IPS-18a (cell line): ENCODE measurements around the gene DCAF12.
A peak's percentile ranks its signal among the peaks of the same experiment; 100 is the strongest.

Experiments
- H3K27ac ChIP-seq: one replicate; pipeline ENCODE4 v1.5.1; 2013; ENCODE audit warnings: low read length
- H3K27me3 ChIP-seq: one replicate; pipeline ENCODE4 v1.6.1; 2013; ENCODE audit warnings: mild to moderate bottlenecking, low read length; ENCODE audit not compliant: control insufficient read depth, insufficient read depth
- H3K36me3 ChIP-seq: one replicate; pipeline ENCODE4 v1.6.1; 2013; ENCODE audit warnings: low read depth, low read length; ENCODE audit not compliant: control insufficient read depth
- H3K4me1 ChIP-seq: one replicate; pipeline ENCODE4 v1.6.1; 2013; ENCODE audit warnings: low read depth, low read length; ENCODE audit not compliant: control insufficient read depth
- H3K4me3 ChIP-seq: one replicate; pipeline ENCODE4 v1.5.1; 2013; ENCODE audit warnings: low read length
- H3K9ac ChIP-seq: one replicate; pipeline ENCODE4 v1.6.1; 2013; ENCODE audit warnings: mild to moderate bottlenecking, low read length, moderate library complexity
- H3K9me3 ChIP-seq: one replicate; pipeline ENCODE4 v1.6.1; 2013; ENCODE audit warnings: low read depth, low read length; ENCODE audit not compliant: control insufficient read depth

DCAF12 gene

DNA sequence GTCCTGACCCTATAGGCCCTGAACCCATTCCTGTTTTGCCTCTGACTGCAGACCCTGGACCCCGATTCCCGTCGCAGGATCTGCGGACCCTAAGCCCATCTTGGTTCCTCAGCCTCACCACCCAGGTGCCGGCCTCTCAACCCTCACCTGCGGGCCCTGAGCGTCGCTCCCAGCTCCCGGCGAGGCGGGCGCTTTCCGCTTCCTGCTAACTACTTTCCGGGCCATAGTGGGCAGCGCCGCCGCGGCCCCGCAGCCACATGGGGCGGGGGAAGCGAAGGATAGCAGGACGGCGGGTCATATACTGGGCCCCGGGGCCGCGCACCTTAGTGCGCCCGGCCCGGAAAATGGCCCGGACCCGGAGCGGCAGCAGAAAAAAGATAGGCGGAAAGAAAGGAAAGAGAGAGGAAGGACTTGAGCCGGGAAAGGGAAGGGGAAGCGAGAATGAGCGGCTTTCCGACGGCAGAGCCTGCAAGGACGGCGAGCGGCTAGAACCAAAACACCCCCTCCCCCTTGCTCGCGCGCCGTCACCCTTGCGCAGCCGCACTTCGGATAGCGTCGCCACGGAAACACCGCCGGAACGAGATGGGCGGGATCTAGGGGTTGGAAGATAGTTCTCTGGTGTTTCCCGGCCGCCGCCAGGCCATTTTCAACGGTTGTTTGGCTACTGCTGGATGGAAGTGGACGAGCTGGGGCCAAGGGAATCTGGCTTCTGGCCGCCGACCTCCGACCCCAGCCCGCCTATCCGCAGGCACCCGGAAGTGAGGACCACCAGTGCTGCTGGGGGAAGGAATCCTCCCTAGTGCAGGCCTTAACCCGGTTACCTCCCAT is at the start of gene DCAF12:
Gene DCAF12, minus strand, starts transcription at position 492 of the 828 bp plus-strand sequence. Its CDS starts 267 bp downstream, at position 225.
- Histone ChIP-seq H3K27ac (peak within 1 kb of the TSS; percentile 85), H3K4me1 (peaks cover 6% of the 10 kb centered on the region), H3K4me3 (peak within 1 kb of the TSS; percentile 90), H3K9me3 (no peaks in the 10 kb centered on the region), H3K27me3 (no peaks in the 10 kb centered on the region), H3K9ac (peak within 1 kb of the TSS; percentile 82), H3K36me3 (peaks cover 20% of the 10 kb centered on the region)

DNA sequence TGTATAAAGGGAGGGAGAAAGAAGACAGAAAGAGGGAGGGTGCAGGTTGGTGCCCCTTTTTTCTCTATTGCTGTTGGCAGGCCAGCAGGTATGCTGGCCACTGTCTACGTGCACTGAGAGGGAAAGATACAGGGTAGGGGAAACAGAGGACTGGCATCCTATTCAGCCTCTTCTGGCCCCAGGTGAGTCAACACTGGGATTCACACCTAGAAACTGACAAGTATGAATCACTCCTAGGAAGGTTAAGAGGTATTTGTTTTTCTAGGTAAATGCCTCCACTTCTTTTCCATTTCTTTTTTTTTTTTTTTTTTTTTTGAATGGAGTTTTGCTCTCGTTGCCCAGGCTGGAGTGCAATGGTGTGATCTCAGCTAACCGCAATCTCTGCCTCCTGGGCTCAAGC is 49.6 kb upstream of the DCAF12 start:
- H3K36me3 ChIP-seq: no peaks in the 10 kb centered on the region
- no peak overlapping the region for H3K9ac ChIP-seq
- no peak overlapping the region for H3K27ac ChIP-seq
- H3K4me1 ChIP-seq: no peaks in the 10 kb centered on the region
- no peaks in the 10 kb centered on the region for H3K27me3 ChIP-seq
- H3K4me3 ChIP-seq: no peak overlapping the region
- no peaks in the 10 kb centered on the region for H3K9me3 ChIP-seq

DNA sequence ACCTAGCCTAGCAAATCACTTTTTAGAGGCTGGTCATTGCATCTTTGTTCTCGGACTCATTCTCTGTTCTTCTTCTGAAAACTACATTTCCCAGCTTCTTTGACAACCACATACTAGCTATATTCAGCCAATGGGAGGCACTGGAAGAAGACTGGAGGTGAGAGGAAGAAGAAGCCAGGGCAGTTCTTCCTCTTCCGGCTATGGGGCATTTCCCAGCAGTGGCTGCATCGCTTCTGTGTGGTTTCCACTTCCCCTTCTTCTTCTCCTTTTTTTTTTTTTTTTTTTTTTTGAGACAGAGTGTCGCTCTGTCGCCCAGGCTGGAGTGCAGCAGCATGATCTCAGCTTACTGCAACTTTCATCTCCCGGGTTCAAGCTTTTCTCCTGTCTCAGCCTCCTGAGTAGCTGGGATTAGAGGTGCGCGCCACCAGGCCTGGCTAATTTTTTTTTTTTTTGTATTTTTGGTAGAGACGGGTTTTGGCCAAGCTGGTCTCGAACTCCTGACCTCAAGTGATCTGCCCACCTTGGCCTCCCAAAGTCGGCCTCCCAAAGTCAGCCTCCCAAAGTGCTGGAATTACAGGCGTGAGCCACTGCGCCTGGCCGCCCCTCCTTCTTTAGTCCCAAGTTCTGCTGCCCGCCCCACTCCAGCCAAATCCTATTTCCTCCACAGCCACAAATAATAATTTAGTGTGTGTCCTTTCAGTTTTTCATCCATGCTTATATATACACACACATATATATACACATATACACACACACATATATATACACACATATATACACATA is 45.4 kb upstream of the DCAF12 start:
- Histone ChIP-seq H3K27me3 (no peaks in the 10 kb centered on the region), H3K36me3 (no peaks in the 10 kb centered on the region), H3K4me3 (no peak overlapping the region), H3K4me1 (no peaks in the 10 kb centered on the region), H3K9me3 (no peaks in the 10 kb centered on the region), H3K27ac (no peak overlapping the region), H3K9ac (no peak overlapping the region)

DNA sequence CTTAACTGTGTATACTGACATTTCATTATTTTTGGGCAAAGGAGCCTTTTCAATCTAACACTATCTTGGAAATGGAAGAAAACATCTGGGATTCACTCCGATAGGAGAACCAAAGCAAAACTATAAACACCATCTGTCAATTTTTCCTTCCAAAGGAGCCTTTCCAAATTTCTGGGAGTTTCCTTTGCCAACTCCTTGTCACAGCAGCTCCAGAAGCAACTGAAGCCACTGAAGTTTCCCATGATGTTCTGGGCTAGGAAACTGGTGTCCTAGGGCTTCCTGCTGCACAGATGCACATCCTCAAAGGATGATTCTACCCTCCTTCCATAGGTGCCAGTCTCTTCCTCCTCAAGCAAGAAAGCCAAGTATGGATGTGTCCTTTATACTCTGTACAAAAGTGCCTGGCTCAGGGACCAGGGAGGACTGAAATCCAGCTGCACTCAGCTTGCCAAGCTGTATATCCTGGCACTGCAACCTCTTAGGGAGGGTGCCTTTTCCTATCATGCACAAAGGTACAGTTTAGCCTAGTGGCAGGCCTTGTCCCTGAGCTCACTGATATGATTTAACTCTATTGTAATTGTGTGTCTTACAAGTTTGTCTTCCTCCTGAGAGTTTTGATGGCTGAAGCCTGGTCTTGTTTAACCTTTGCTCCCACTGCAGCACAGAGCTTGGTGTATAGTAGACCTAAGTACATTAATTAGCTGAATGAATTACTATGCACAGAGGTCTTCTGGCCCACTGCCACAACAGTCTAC is 43.9 kb upstream of the DCAF12 start:
- no peaks in the 10 kb centered on the region for H3K36me3 ChIP-seq
- no peaks in the 10 kb centered on the region for H3K4me1 ChIP-seq
- H3K27me3 ChIP-seq: no peaks in the 10 kb centered on the region
- H3K9ac ChIP-seq: no peak overlapping the region
- H3K4me3 ChIP-seq: no peak overlapping the region
- H3K9me3 ChIP-seq: no peaks in the 10 kb centered on the region
- H3K27ac ChIP-seq: no peak overlapping the region

DNA sequence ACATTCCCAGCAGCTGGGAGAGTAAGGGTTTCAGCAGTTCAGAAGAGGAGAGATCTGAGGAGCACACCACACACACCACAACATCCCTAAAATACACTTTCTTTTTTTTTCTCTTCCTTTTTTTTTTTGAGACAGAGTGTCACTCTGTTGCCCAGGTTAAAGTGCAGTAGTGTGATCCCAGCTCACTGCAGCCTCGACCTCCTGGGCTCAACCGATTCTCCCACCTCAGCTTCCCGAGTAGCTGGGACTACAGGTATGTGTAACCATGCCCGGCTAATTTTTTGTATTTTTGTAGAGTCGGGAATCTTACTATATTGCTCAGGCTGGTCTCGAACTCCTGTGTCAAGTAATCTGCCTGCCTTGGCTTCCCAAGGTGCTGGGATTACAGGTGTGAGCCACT is 42.6 kb upstream of the DCAF12 start:
- Histone ChIP-seq H3K9ac (no peak overlapping the region), H3K27me3 (no peaks in the 10 kb centered on the region), H3K9me3 (no peaks in the 10 kb centered on the region), H3K27ac (no peak overlapping the region), H3K36me3 (no peaks in the 10 kb centered on the region), H3K4me3 (no peak overlapping the region), H3K4me1 (no peaks in the 10 kb centered on the region)

DNA sequence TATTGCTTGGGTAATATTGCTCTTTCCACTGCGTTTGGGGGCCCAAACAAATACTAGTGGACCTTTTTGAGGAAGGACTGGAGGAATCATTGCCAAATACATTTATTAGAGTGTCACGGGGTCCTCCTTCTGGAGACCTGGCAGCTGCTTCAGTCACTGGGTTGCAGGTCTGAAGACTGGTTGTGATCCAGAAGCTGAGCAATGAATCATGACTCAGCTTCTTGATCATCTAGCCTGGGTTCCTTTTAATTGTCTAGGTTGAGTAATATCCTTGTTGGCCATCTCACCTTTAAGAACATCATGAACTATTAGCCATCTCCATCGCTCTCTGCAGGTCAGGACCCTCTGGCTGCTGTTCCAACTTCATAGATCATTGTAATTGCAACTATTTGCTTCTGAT is 36.9 kb upstream of the DCAF12 start:
- Histone ChIP-seq H3K4me3 (no peak overlapping the region), H3K4me1 (no peaks in the 10 kb centered on the region), H3K9me3 (no peaks in the 10 kb centered on the region), H3K27ac (no peak overlapping the region), H3K9ac (no peak overlapping the region), H3K36me3 (no peaks in the 10 kb centered on the region), H3K27me3 (no peaks in the 10 kb centered on the region)

DNA sequence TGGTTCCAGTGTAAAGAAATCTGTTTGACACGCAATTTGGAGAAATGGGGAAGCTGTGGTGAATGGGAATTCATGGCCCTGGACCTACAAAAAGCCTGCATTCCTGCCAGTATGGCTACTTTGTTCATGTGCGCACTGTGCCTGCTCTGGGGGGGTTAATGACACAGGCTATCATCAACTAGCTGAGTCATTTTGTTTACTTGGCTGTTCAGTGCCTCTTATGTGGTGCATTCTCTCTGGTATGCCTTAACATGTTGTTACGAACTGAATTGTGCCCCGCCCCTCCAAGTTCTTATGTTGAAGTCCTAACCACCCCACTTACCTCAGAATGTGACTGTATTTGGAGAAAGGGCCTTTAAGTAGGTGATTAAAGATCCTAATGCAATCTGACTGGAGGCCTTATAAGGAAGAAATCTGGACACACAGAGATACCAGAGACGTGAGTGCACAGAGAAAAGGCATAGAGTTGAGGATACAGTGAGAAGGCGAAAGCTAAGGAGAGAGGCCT is 31.9 kb upstream of the DCAF12 start:
- H3K4me3 ChIP-seq: no peak overlapping the region
- H3K4me1 ChIP-seq: no peaks in the 10 kb centered on the region
- H3K36me3 ChIP-seq: no peaks in the 10 kb centered on the region
- H3K27me3 ChIP-seq: no peaks in the 10 kb centered on the region
- H3K9me3 ChIP-seq: no peaks in the 10 kb centered on the region
- H3K27ac ChIP-seq: no peak overlapping the region
- H3K9ac ChIP-seq: no peak overlapping the region

DNA sequence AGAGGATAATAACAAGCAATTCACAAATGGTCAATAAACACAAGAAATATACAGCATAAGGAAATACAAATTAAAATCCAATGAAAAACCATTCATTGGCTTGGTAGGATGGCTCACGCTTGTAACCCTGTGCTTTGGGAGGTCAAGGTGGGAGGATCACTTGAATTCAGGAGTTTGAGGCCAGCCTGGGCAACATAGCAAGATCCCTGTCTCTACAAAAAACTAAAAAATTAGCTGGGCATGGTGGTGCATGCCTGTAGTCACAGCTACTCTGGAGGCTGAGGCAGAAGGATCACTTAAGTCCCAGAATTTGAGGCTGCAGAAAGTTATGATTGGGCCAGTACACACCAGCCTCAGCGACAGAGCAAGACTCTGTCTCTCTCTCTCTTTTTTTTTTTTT is 31.4 kb upstream of the DCAF12 start:
- no peaks in the 10 kb centered on the region for H3K27me3 ChIP-seq
- no peak overlapping the region for H3K27ac ChIP-seq
- H3K9ac ChIP-seq: no peak overlapping the region
- H3K36me3 ChIP-seq: no peaks in the 10 kb centered on the region
- H3K4me3 ChIP-seq: no peak overlapping the region
- H3K4me1 ChIP-seq: no peaks in the 10 kb centered on the region
- H3K9me3 ChIP-seq: no peaks in the 10 kb centered on the region

DNA sequence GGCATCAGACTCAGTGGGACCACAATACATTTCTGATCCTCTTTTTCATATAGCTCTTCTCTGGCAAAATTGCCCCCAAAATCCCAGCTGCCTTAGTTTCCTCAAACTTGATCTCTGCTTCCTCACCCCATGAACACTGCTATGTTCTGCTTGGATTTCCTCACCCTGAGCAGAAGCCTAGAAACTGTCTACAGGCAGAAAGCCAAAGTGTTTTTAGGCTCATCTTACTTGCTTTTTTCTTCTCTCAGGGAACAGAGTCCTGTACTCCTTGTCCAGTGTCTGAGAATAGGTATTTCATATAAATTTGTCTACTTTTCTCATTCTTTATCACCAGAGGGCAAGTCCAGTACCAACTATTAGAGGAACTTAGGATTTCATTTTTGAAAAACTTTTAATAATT is 30.8 kb upstream of the DCAF12 start:
- Histone ChIP-seq H3K27me3 (no peaks in the 10 kb centered on the region), H3K9me3 (no peaks in the 10 kb centered on the region), H3K27ac (no peak overlapping the region)

DNA sequence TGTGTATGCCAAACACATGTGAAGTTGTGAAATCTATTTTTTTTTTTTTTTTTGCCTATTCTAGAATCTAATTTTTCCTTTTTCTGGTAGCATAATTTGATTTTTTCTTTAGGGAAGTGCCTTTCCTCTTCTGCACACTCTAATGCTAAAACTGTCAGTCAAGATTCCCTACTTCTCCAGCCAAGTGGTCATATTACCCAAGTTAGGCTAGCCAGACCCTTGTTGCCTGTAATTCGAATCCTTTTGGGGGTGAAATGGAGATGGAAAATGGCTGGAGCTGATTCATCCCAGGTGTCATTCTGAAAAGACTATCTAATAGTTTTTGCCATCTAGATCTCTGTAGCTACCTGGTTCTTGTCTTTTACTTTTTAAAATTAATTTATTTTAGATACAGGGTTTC is 27.6 kb upstream of the DCAF12 start:
- Histone ChIP-seq H3K9ac (no peak overlapping the region), H3K27ac (no peak overlapping the region), H3K4me1 (no peaks in the 10 kb centered on the region), H3K9me3 (no peaks in the 10 kb centered on the region), H3K4me3 (no peak overlapping the region), H3K27me3 (no peaks in the 10 kb centered on the region), H3K36me3 (no peaks in the 10 kb centered on the region)

More for the DNA sequence above, 30.8 kb upstream of the DCAF12 start:
- H3K9ac ChIP-seq: no peak overlapping the region
- H3K36me3 ChIP-seq: no peaks in the 10 kb centered on the region
- no peaks in the 10 kb centered on the region for H3K4me1 ChIP-seq
- H3K4me3 ChIP-seq: no peak overlapping the region

DNA sequence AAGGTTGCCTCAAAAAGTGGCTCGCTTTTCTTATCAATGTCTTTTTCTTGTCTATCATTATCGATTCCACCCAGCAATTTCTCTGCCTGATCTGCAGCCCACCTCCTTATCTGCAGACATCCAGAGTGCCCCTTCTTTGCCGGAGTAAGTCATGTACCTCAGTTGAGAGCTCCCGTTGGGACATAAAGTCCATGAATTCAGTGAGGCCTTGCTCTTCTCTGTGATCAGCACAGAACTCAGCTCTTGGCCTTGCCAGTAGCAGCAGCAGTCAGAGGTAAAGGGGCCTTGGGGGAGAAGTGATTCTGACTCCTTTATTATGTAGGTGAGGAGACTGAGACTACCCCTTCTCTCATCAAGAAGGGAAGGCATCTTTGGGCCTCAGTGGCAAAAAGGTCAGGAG is 24.9 kb upstream of the DCAF12 start:
- Histone ChIP-seq H3K27me3 (no peaks in the 10 kb centered on the region), H3K4me3 (no peak overlapping the region), H3K4me1 (no peaks in the 10 kb centered on the region), H3K9me3 (no peaks in the 10 kb centered on the region), H3K9ac (no peak overlapping the region), H3K27ac (no peak overlapping the region), H3K36me3 (no peaks in the 10 kb centered on the region)
